AG10803 (cell line): ENCODE measurements around the gene SRMS.
A peak's percentile ranks its signal among the peaks of the same experiment; 100 is the strongest.

Experiments
- DNase-seq: peaks from one replicate; pipeline ENCODE4 v3.0.0; 2010; ENCODE audit warnings: low read depth
- H3K4me3 ChIP-seq: 2 replicates; pipeline ENCODE4 v1.5.1; 2011; ENCODE audit warnings: mild to moderate bottlenecking, low read length, control low read depth
- CTCF ChIP-seq: conservative IDR thresholded peaks from 2 replicates; pipeline ENCODE4 v1.5.1; 2011; ENCODE audit warnings: mild to moderate bottlenecking, low read length, control low read depth, inconsistent platforms

The SRMS gene

GRCh38 chr20:63557481-63557891 is 9.9 kb upstream of the SRMS start:
- no peak overlapping the region for H3K4me3 ChIP-seq
- no peak for DNase-seq
- TF ChIP-seq CTCF = no peak

GRCh38 chr20:63556873-63557478 is 9.4 kb upstream of the SRMS start:
- DNase-seq = no peak
- no peak for TF ChIP-seq CTCF
- H3K4me3 ChIP-seq = no peak overlapping the region

GRCh38 chr20:63555661-63556381 is 8.3 kb upstream of the SRMS start:
- DNase-seq = no peak
- no peak for TF ChIP-seq CTCF
- no peak overlapping the region for H3K4me3 ChIP-seq

- no peak for TF ChIP-seq CTCF
- H3K4me3 ChIP-seq = peak overlapping the region; percentile 66
- DNase-seq = no peak
Observed at GRCh38 chr20:63554361-63555278, 7.1 kb upstream of the SRMS start.

- DNase-seq = peak; percentile 10
- peak within 1 kb of the TSS; percentile 66 for H3K4me3 ChIP-seq
- no peak for TF ChIP-seq CTCF
Observed at GRCh38 chr20:63553933-63554290, 6.4 kb upstream of the SRMS start, which contains the start of gene FNDC11. TSS of gene FNDC11 (plus strand) at chr20:63554159. CDS start at chr20:63555664, 1,505 bp downstream.

- H3K4me3 ChIP-seq = peak overlapping the region; percentile 66
- TF ChIP-seq CTCF = no peak
- DNase-seq = peak; percentile 76
Observed at GRCh38 chr20:63553251-63553932, 5.8 kb upstream of the SRMS start.
